ENCODE results near the gene TTC28. TPM values are rescaled to one million over a fixed set of nuclear protein-coding genes. Genes with fewer than 3 reads are reported as not detected.

Gene TTC28
- total and polyA plus RNA-seq, 7 donors = 1.2 to 12.1 (median 3.5) TPM

DNA sequence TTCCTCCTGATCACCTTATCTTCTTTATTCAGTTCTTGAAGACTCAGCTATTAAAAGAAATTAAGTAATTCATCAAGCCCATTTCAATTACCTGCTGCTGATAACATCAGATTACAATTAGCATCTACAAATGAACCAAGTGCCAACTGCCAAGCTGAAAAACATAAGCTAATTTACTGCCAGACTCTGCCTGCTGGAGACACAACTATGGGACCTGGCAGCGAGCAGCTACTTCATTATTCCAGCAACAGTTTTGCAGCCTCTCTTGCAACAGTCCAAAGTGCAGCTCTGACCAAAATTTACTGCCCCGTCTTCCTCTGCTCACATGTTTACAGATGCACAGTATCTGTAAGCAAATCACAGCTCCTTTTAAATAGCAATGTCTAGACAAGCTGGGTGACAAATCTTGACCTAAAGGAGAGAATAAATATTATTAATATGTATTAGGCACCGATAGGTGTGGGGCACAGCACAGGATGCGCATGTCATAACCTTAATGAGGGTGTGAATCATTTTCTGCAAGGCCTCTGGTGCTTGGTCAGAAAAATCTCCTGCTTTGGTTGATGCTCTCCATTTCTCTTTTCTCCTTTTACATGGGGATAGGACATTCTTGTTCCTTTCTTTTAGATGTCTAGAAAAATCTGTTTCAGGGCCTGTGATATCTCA, 528.4 kb downstream of the TTC28 start:
- intact Hi-C loops (cut with DNase I) = no loop called here
- Histone ChIP-seq H3K9me3 (no peaks in the 10 kb centered on the region), H3K4me1 (no peaks in the 10 kb centered on the region), H3K4me3 (no peak overlapping the region), H3K27ac (no peak overlapping the region), H3K27me3 (ENCODE audit: insufficient read depth in 3 of 3, low read length in 2 of 3) (no peaks in the 10 kb centered on the region), H3K36me3 (ENCODE audit: insufficient read depth in 1 of 2, low read depth in 1 of 2) (no peaks in the 10 kb centered on the region)
- no peak for ATAC-seq
- TF ChIP-seq, protein P1, sequence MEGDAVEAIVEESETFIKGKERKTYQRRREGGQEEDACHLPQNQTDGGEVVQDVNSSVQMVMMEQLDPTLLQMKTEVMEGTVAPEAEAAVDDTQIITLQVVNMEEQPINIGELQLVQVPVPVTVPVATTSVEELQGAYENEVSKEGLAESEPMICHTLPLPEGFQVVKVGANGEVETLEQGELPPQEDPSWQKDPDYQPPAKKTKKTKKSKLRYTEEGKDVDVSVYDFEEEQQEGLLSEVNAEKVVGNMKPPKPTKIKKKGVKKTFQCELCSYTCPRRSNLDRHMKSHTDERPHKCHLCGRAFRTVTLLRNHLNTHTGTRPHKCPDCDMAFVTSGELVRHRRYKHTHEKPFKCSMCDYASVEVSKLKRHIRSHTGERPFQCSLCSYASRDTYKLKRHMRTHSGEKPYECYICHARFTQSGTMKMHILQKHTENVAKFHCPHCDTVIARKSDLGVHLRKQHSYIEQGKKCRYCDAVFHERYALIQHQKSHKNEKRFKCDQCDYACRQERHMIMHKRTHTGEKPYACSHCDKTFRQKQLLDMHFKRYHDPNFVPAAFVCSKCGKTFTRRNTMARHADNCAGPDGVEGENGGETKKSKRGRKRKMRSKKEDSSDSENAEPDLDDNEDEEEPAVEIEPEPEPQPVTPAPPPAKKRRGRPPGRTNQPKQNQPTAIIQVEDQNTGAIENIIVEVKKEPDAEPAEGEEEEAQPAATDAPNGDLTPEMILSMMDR (IDR thresholded peaks at IDR 0.05) = no peak
- DNase-seq = no peak
- 80 to 85% (median 83%) methylated on average over 4 of the region's 4 CpGs for WGBS, 3 donors

DNA sequence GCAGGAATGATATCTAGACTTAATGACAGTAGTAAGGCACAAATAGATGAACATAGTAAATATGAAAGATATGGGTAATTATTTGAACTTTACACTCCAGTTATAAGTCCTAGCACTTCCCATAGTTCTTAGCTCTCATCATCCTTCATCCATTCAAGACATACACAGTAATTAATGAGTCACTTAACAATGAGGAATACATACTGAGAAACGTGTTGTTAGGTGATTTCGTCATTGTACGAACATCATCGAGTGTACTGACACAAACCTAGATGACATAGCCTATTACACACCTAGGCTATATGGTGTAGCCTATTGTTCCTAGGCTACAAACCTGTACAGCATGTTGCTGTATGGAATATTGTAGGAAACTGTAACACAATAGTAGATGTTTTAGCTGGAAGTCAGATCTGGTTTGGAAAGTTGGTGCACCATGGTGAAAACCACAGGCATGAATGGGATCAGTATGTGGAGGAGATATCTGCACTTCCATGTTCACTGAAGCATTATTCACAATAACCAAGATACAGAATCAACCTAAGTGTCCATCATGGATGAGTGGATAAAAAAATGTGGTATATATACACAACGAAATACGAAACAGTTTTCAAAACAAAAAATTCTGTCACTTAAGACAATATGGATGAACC, 530.7 kb downstream of the TTC28 start:
- 94 to 95% (median 94%) methylated on average over 6 of the region's 6 CpGs for WGBS, 3 donors
- intact Hi-C loops (cut with DNase I) = no loop called here
- no peaks in the 10 kb centered on the region for H3K27me3 ChIP-seq (ENCODE audit: insufficient read depth in 3 of 3, low read length in 2 of 3)
- H3K27ac ChIP-seq = no peak overlapping the region
- H3K36me3 ChIP-seq (ENCODE audit: insufficient read depth in 1 of 2, low read depth in 1 of 2) = no peaks in the 10 kb centered on the region
- DNase-seq = no peak
- H3K4me1 ChIP-seq = peaks cover 3% of the 10 kb centered on the region
- ATAC-seq = no peak
- TF ChIP-seq, protein P1 (IDR thresholded peaks at IDR 0.05) = no peak
- H3K4me3 ChIP-seq = no peak overlapping the region
- H3K9me3 ChIP-seq = no peaks in the 10 kb centered on the region

GRCh38 chr22:28147401-28147800, 532.2 kb downstream of the TTC28 start:
- 83% methylated on average over 2 of the region's 2 CpGs for WGBS, 3 donors
- Histone ChIP-seq H3K27me3 (ENCODE audit: insufficient read depth in 3 of 3, low read length in 2 of 3) (no peaks in the 10 kb centered on the region), H3K4me3 (no peak overlapping the region), H3K36me3 (ENCODE audit: insufficient read depth in 1 of 2, low read depth in 1 of 2) (no peaks in the 10 kb centered on the region), H3K27ac (no peak overlapping the region), H3K4me1 (peaks cover 17% of the 10 kb centered on the region), H3K9me3 (no peaks in the 10 kb centered on the region)
- no peak for DNase-seq
- no peak for ATAC-seq
- intact Hi-C loops (cut with DNase I) = no loop called here
- TF ChIP-seq, protein P1 (IDR thresholded peaks at IDR 0.05) = no peak

DNA sequence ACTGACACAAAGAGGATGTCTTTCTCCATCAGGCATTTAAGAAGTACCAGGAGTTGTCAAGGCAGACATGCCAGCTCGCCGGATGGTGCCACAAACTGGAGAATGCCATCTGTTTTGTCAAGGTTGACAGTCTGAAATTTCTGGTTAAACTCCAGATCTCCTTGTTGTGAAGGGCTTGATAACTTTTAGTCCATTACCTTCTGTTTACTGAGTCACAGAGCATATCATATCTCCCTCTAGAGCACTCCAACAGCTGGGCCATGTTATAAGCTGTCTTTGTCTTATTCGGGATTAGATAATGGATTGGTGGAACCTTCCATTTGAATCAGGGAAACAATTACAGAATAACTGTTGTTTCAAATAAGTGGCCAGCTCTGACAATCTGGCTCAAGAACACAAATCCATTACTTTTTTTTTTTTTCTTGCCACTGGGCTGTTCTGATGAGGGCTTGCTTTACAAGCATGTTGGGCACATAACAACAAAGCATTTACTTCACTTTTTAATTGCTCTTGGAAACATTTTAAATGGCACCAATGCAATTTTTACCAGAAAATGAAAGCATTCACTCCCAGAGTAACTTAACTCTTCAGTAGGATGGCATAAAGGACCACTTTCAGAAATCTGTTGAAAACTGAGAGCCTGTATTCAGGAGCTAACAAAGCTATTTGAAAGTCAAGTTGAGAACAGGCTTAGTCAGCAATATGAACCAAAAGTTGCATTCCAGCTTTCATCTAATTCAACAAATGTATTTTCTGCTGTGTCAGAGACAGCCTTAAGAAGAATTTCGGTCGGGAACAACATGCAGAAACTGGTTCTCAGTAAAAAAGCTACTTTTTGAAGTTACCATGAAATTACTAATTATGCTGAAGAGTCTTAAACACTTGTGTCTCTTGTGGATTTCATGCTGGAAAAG, 533.0 kb downstream of the TTC28 start:
- H3K27me3 ChIP-seq (ENCODE audit: insufficient read depth in 3 of 3, low read length in 2 of 3) = no peaks in the 10 kb centered on the region
- no peak overlapping the region for H3K4me3 ChIP-seq
- TF ChIP-seq, protein P1 (IDR thresholded peaks at IDR 0.05) = no peak
- H3K27ac ChIP-seq = no peak overlapping the region
- intact Hi-C loops (cut with DNase I) = no loop called here
- DNase-seq (no peak), ATAC-seq (no peak)
- H3K36me3 ChIP-seq (ENCODE audit: insufficient read depth in 1 of 2, low read depth in 1 of 2) = no peaks in the 10 kb centered on the region
- H3K4me1 ChIP-seq = peaks cover 19% of the 10 kb centered on the region
- WGBS, 3 donors = 60 to 67% (median 61%) methylated on average over 5 of the region's 5 CpGs
- no peaks in the 10 kb centered on the region for H3K9me3 ChIP-seq

Data from psoas muscle (tissue), 8 donors.